ENCODE data around the gene ZNF334. TPM values are rescaled to one million over a fixed set of nuclear protein-coding genes. Genes with fewer than 3 reads are reported as not detected.

Gene ZNF334
- total RNA-seq, 6 experiments from 2014 or later = 0.55 to 2.8 (median 1.3) TPM

- H3K27me3 ChIP-seq = no peaks in the 10 kb centered on the region
- intact Hi-C loops (cut with DNase I) = no loop called here
- ATAC-seq = no peak
These were observed 44.9 kb downstream of the ZNF334 start for GRCh38 chr20:46468508-46468907.

DNA sequence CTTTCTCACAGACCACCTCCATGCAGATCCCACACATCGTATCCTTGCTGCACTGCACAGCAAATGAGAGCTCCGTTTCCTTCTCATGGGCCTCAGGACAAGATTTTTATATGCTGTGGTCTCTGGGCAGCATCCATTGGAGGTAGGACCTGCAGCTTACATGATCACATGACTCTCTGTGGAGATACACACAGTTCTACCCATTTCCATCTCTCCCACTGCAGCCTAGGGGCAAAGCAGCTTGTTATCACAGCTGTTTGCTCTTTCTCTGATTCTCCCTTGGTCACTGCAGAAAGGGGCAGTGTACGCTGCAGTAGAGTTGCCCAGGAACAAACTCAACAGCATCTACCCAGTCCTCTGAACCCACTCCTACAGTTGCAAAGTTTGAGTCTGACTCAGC lies 48.9 kb downstream of the ZNF334 start:
- TF ChIP-seq CTCF (IDR thresholded peaks at IDR 0.05) (no peak), POLR2A (IDR thresholded peaks at IDR 0.05) (no peak)
- H3K9me3 ChIP-seq = no peaks in the 10 kb centered on the region
- no peak overlapping the region for H3K27ac ChIP-seq
- H3K36me3 ChIP-seq = no peaks in the 10 kb centered on the region
- intact Hi-C loops (cut with DNase I) = no loop called here
- no peaks in the 10 kb centered on the region for H3K27me3 ChIP-seq
- no peak overlapping the region for H3K4me3 ChIP-seq
- 60% methylated on average over 2 of the region's 3 CpGs for WGBS (ENCODE audit: insufficient coverage, low coverage, low lambda C conversion rate, missing lambda C conversion rate)
- H3K4me1 ChIP-seq = no peaks in the 10 kb centered on the region
- DNase-seq (no peak), ATAC-seq (no peak)

More at GRCh38 chr20:46468508-46468907, 44.9 kb downstream of the ZNF334 start:
- Histone ChIP-seq H3K4me3 (no peak overlapping the region), H3K36me3 (no peaks in the 10 kb centered on the region), H3K27ac (no peak overlapping the region), H3K9me3 (no peaks in the 10 kb centered on the region), H3K4me1 (no peaks in the 10 kb centered on the region)
- whole genome bisulfite sequencing (ENCODE audit: insufficient coverage, low coverage, low lambda C conversion rate, missing lambda C conversion rate) = 78% methylated on average over 7 of the region's 8 CpGs
- no peak for DNase-seq
- TF ChIP-seq CTCF (IDR thresholded peaks at IDR 0.05) (no peak), POLR2A (IDR thresholded peaks at IDR 0.05) (no peak)

DNA sequence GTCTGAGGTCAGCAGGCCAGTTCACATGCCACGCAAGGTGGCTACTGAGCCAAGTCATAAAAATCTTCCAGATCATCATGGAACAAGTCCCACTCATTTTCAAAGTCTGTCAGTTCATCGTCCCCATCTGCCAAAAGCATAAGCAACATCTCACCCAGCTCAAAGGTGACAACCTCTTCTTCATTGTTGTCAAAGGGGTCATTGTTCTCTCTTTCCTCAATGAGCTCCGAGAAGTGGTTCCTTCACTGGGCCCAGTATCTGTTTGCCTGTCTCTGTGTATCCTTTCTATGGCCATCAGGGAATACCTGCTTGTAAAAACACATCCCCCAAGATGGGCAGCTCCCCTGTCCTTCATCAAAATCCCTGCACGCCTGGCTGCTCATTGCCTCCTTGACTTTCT lies 49.5 kb downstream of the ZNF334 start:
- H3K4me1 ChIP-seq = no peaks in the 10 kb centered on the region
- no peak for ATAC-seq
- WGBS (ENCODE audit: insufficient coverage, low coverage, low lambda C conversion rate, missing lambda C conversion rate) = 72% methylated on average over 2 of the region's 4 CpGs
- DNase-seq = no peak
- H3K27me3 ChIP-seq = no peaks in the 10 kb centered on the region
- TF ChIP-seq POLR2A (IDR thresholded peaks at IDR 0.05) (no peak), CTCF (IDR thresholded peaks at IDR 0.05) (no peak)
- no peaks in the 10 kb centered on the region for H3K36me3 ChIP-seq
- intact Hi-C loops (cut with DNase I) = no loop called here
- H3K27ac ChIP-seq = no peak overlapping the region
- no peak overlapping the region for H3K4me3 ChIP-seq
- no peaks in the 10 kb centered on the region for H3K9me3 ChIP-seq

- Histone ChIP-seq H3K9me3 (no peaks in the 10 kb centered on the region), H3K36me3 (no peaks in the 10 kb centered on the region), H3K27ac (no peak overlapping the region), H3K27me3 (no peaks in the 10 kb centered on the region), H3K4me3 (no peak overlapping the region), H3K4me1 (no peaks in the 10 kb centered on the region)
- DNase-seq = no peak
- TF ChIP-seq POLR2A (IDR thresholded peaks at IDR 0.05) (no peak), CTCF (IDR thresholded peaks at IDR 0.05) (no peak)
- 61% methylated on average over 2 of the region's 3 CpGs for WGBS (ENCODE audit: insufficient coverage, low coverage, low lambda C conversion rate, missing lambda C conversion rate)
- no peak for ATAC-seq
- intact Hi-C loops (cut with DNase I) = no loop called here
These were observed 51.6 kb downstream of the ZNF334 start for GRCh38 chr20:46461808-46462207.
